IPS-18c (cell line): Measurements from ENCODE around the gene ZNF638.
"Not testable (repeated sequence)": the region's sequence is repeated elsewhere in the genome, so short reads cannot be mapped to it uniquely, and the experiment has no call there.

Experiments used
- H3K4me3 ChIP-seq: 2 replicates; pipeline ENCODE4 v1.7.0; 2013; ENCODE audit warnings: low read depth, mild to moderate bottlenecking, low read length, moderate library complexity; ENCODE audit not compliant: insufficient read depth
- H3K9me3 ChIP-seq: one replicate; pipeline ENCODE4 v1.6.1; 2013; ENCODE audit warnings: mild to moderate bottlenecking, low read length, moderate library complexity; ENCODE audit not compliant: control insufficient read depth, insufficient read depth

Gene ZNF638

DNA sequence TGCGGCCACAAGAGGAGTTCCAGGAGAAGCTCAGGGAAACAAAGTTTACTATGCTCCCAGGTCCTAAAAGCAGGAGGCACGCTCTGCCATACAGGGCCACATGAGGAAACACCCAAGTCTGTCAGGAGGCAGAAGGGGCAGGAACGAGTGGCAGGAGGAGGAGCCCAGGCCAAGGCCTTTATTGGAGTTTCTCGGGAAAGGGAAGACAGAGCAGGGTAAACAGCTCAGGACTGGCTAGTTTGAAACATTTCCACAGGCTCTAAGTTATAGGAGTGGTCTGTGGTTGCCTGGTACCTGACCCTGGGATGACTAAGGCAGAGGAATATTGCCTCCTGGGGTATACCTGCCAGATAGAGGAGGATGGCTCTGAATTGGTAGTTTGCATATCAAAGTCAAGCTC lies 3.7 kb upstream of the ZNF638 start:
- no peak overlapping the region for H3K4me3 ChIP-seq
- H3K9me3 ChIP-seq, result no peaks in the 10 kb centered on the region

- H3K4me3 ChIP-seq, result no peak overlapping the region
- no peaks in the 10 kb centered on the region for H3K9me3 ChIP-seq
Measured at GRCh38 chr2:71330155-71330554, 1.4 kb upstream of the ZNF638 start.

DNA sequence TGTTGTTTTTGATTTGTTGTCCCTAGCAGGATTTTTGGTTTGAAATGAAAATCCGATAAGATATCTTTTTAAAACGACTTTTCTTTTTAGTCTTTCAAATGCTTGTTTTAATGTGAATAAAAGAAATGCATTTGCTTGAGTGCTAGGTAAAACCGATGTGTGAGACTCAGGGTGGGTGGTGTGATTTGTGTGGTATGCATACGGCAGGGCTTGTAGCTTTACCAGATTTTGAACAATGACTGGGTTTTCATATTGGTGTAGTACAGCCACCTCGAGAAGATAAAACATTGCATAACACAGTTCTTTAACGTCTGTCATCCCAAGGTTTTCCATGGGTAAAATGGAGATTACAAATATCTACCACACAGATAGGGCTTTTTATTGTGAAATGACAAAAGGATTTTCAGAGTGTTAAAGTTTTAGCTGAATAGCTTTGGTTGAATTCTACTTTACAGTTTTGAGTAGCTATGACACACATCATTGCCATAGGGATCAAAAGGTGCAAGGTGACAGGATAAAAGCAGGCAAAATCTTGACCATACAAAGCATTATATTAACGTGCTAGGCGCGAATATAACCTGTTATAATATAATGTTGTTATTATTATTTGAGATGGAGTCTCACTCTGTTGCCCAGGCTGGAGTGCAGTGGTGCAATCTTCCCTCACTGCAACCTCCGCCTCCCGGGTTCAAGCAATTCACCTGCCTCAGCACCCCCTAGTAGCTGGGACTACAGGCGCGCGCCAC lies 824 bp upstream of the ZNF638 start:
- Histone ChIP-seq H3K9me3 (no peaks in the 10 kb centered on the region), H3K4me3 (no peak overlapping the region; the same call in 1 of the 2 replicates)

GRCh38 chr2:71331331-71331580 lies 326 bp upstream of the ZNF638 start:
- H3K9me3 ChIP-seq, H3K4me3 ChIP-seq: not testable (repeated sequence)

DNA sequence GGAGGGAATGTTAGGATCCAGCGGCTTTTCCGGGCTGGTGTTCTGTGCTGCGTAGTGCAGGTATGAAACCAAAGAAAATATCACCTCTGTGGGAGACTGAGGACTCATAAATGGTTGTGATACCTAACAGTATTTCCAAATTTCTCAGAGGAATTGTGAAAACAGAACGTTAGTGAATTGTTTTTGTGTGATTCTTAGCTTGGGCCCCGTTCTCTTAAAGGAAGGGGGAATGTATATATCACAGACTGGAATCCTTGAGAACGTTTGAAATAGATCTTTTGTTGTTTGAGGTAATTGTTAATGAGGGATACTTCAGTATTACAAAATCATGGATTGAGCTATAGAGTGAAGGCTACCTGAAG lies 834 bp downstream of the ZNF638 start:
- Histone ChIP-seq H3K9me3 (no peaks in the 10 kb centered on the region), H3K4me3 (peak overlapping the region; percentile 97)

- Histone ChIP-seq H3K4me3 (no peak overlapping the region), H3K9me3 (no peaks in the 10 kb centered on the region)
Measured at GRCh38 chr2:71333619-71334018, 2.0 kb downstream of the ZNF638 start.

- Histone ChIP-seq H3K4me3 (no peak overlapping the region), H3K9me3 (no peaks in the 10 kb centered on the region)
Measured at GRCh38 chr2:71336384-71336783, 4.8 kb downstream of the ZNF638 start.

DNA sequence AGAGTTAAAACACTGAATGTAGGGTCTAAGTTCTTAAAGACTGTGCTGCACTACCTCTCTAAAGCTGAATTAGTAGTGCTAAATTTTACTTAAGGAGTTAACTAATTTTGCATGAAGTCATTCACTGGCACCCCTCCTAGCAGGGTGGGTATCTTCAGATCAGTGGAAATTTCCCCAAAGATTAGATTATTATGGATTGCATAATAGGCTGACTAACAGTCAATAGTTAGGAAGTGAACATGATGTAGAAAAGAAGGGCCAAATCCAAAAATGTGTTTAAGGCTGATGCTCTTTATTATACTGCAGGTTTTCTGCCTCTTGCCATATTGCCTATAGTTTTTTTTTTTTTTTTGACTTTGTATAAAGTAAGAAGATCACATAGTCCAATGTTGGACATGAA lies 5.2 kb downstream of the ZNF638 start:
- Histone ChIP-seq H3K9me3 (no peaks in the 10 kb centered on the region), H3K4me3 (no peak overlapping the region)

- H3K9me3 ChIP-seq, result no peaks in the 10 kb centered on the region
- no peak overlapping the region for H3K4me3 ChIP-seq
Measured at GRCh38 chr2:71337776-71338175, 6.2 kb downstream of the ZNF638 start.

GRCh38 chr2:71339685-71340084 lies 8.1 kb downstream of the ZNF638 start:
- Histone ChIP-seq H3K4me3 (no peak overlapping the region), H3K9me3 (no peaks in the 10 kb centered on the region)

- H3K9me3 ChIP-seq, result no peaks in the 10 kb centered on the region
- no peak overlapping the region for H3K4me3 ChIP-seq
Measured at GRCh38 chr2:71340176-71340575, 8.6 kb downstream of the ZNF638 start.

DNA sequence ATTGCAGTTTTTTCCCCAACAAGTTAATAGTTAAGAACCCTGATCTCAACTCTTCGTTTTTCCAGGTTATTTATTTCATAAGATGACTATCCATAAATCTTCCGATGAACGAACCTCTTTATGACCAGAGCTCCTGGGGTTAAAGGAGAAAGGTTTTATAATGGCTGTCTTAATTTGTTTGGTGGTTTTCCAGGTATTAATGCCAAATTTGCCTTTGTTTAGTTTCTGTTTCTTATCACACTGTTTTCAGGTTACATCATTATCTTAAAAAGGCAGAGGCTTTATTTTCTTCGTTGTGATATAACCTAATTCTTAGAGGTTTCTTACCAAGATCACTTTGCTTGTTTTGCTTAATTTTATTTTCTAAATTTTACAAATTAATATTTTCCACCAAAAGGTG lies 10.1 kb downstream of the ZNF638 start:
- H3K4me3 ChIP-seq, result no peak overlapping the region
- H3K9me3 ChIP-seq, result no peaks in the 10 kb centered on the region

DNA sequence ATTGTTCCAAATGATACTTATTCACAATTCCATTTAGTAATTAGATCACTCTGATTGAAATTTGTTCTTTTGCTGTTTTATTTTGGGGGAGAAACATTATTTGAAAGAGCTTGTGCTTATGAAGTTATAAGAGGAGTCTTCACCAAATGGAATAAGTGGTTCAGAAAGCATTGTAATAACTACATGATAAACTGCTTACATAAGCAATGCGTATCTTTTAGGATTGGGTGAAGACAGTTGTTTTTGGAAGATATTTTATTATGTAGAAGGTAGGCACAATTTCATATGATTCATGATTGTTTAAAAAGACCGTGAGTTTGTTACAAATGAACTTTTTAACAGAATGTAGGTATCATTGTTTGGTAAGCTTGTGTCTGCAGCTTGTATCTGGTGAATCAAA lies 14.5 kb downstream of the ZNF638 start:
- Histone ChIP-seq H3K4me3 (no peak overlapping the region), H3K9me3 (no peaks in the 10 kb centered on the region)

DNA sequence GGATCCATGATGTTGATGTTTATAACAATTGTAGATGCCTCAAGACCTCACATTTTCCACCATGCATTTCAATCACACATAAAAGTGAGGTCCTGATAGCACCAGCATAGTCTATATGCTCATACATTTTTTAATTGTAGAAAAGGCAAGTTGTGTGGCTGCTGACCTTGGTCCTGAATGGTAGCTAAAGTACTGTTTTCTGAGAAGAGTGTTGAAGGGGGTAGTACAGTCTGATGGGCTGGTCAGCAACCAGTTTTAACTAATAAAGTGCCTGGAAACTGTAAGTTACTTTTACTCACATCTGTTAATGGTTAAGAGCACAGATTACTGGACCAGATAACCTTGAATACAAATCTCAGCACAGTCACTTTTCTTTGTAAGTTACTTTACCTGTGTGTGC lies 15.9 kb downstream of the ZNF638 start:
- Histone ChIP-seq H3K9me3 (no peaks in the 10 kb centered on the region), H3K4me3 (no peak overlapping the region)

DNA sequence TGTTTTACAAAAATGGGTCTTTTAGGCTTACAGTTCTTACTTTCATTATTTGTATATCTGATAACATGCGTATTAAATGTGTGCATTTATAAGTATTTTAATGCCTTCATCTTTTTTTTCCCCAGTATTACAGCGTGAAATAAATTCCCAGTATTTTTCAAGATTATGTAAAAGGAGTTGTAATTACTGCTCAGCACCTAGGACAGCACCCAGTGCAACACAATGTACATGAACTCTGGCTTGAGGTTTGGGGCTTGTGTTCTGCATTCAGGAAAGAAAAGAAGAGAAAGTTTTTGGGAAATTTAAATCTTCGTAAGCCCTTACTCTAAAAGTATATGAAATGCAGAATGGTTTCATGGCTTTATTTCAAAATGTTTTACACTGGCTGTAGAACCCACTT lies 16.7 kb downstream of the ZNF638 start:
- H3K4me3 ChIP-seq, result no peak overlapping the region

GRCh38 chr2:71353248-71353647 lies 21.7 kb downstream of the ZNF638 start:
- Histone ChIP-seq H3K9me3 (no peaks in the 10 kb centered on the region), H3K4me3 (no peak overlapping the region)

More for the DNA sequence above, 16.7 kb downstream of the ZNF638 start:
- H3K9me3 ChIP-seq, result no peaks in the 10 kb centered on the region

DNA sequence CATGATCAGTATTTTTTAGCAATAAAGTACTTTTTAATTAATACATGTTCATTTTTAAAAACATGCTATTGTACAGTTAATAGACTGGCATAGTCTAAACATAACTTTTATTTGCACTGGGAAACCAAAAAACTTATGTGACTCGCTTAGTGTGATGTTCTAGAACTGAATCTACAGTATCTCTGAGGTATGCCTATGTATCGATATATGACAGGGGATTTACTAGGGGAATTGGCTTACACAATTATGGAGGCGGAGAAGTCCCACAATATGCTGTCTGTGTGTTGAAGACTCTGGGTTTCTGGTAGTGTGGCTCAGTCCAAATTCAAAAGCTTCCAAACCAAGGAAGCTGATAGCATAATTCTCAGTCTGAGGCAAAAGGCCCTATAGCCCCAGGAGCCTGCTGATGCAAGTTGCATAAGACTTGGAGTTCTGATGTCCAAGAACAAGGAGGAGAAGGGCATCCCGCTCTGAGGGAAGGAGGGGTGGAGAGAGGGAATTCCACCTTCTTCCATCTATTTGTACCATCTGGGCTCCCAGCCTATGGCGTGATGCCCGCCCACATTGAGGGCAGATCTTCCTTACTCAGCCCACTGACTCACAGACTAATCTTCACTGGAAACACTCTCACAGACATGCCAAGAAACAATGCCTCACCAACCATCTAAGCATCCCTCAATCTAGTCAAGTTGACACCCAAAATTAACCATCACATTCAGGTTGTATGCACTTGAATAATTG lies 27.5 kb downstream of the ZNF638 start:
- Histone ChIP-seq H3K9me3 (no peaks in the 10 kb centered on the region), H3K4me3 (no peak overlapping the region)

DNA sequence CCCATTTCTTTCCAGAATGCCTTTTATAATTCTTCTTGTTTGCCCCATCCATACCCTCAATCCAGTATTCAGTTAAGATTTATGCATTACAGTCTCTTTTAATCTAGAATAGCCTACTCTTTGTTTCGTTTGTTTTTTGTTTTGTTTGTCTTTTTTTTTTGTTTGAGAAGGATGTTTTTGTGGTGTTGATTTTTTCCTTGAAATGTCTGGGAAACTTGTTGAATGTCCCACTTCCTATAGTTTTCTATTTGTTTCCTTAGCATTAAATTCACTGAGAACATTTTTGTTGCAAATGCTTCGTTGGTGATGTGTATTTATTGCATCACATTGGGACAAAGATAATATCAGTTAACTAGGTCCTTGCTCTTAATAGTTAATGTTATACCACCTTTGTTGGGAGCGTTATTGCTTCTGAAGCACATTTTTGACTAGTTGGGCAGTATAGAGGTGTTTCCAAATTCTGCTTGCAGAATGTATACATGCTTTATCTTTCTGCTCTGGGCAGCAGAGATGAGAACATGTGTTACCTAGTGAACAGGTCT lies 28.9 kb downstream of the ZNF638 start:
- H3K9me3 ChIP-seq, result no peaks in the 10 kb centered on the region
- H3K4me3 ChIP-seq, result no peak overlapping the region

- Histone ChIP-seq H3K4me3 (no peak overlapping the region), H3K9me3 (no peaks in the 10 kb centered on the region)
Measured at GRCh38 chr2:71361631-71362030, 30.0 kb downstream of the ZNF638 start.
